H1 (cell line): ENCODE results near the gene SYNJ1. TPM values are rescaled to one million over a fixed set of nuclear protein-coding genes. Genes with fewer than 3 reads are reported as not detected.

ENCODE experiments used
- BACH1 ChIP-seq: IDR thresholded peaks from 2 replicates; pipeline ENCODE4 v1.6.1; 2012; ENCODE audit warnings: low read length, improper control_type of control experiment
- CTBP2 ChIP-seq: IDR thresholded peaks from 2 replicates; pipeline ENCODE4 v1.7.0; 2011; ENCODE audit warnings: borderline replicate concordance, mild to moderate bottlenecking, moderate library complexity, mixed read lengths, low read length; ENCODE audit not compliant: insufficient read depth, insufficient read length
- HDAC2 ChIP-seq, 2 experiments: fragments of 300-600 bp in 1 of 2; sonication (generic) in 1 of 2; IDR thresholded peaks; 2 replicates each; pipeline ENCODE4 v1.6.1; 2011 to 2012; ENCODE audit warnings: low read depth in 2 of 2, low read length in 2 of 2, mild to moderate bottlenecking in 2 of 2, moderate library complexity in 2 of 2, borderline replicate concordance in 1 of 2, inconsistent platforms in 1 of 2
- PHF8 ChIP-seq: fragments of 200-600 bp; sonication (generic); conservative IDR thresholded peaks from 2 replicates; pipeline ENCODE4 v1.7.1; 2012; ENCODE audit warnings: low read depth, mild to moderate bottlenecking, inconsistent platforms, low read length, moderate library complexity
- SAP30 ChIP-seq: fragments of 300-600 bp; sonication (generic); IDR thresholded peaks from 2 replicates; pipeline ENCODE4 v1.7.1; 2012; ENCODE audit warnings: low read length, moderate library complexity, mild to moderate bottlenecking, inconsistent platforms; ENCODE audit not compliant: insufficient read depth, insufficient replicate concordance
- SIRT6 ChIP-seq: IDR thresholded peaks from one replicate; pipeline ENCODE4 v1.7.1; 2012; ENCODE audit warnings: low read length, inconsistent platforms
- YY1 ChIP-seq: IDR thresholded peaks from 2 replicates; pipeline ENCODE4 v1.6.1; 2011; ENCODE audit warnings: low read depth, mild to moderate bottlenecking, low read length
- polyA plus RNA-seq, 7 experiments: library from polyadenylated mRNA; depleted of rRNA in 3 of 7; stranded (reverse) in 5 of 7; unstranded in 2 of 7; fragments of >200 nt in 5 of 7; fragments of 200-250 nt in 2 of 7; gene quantifications; 1 replicate in 5 of 7; 2 replicates in 1 of 7; 4 replicates in 1 of 7; pipeline versions ENCODE4 v1.2.1 to v1.2.3, GENCODE V29; 2011 to 2013; ENCODE audit warnings: missing spikeins in 2 of 7, mixed read lengths in 2 of 7
- total RNA-seq: library from RNA; stranded (reverse); fragmentation: NEBNext Ultra II Directional; extraction: Animal tissue kit (Norgen Biotek cat#: 25700); gene quantifications from 2 replicates; pipeline ENCODE4 v1.2.1, GENCODE V29; 2021

Gene SYNJ1
- total and polyA plus RNA-seq, 2 of the 8 experiments (the other 6 are each of a cell fraction or from before 2014, with no cell fraction given): 1.3 to 4.3 TPM

DNA sequence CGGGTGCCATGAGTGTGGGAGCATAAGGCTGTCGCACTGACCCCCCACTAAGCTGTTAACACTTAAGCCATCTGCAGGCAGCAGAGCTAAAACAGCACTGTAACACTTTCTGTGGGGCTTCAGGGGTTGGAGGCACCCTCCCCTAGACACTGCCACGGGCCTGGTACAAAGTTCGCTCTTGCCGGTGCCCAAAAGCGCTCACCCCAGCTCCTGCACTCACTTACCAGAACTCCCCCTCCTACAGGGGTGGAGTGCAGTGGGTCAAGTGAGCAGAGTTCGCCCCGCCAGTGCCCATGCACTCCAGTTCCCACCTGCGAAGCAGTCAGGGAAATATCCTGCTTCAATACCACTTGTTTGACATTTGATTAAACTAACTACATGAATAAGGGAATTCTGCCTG lies 69.3 kb downstream of the SYNJ1 start (continued):
- TF ChIP-seq HDAC2 (IDR thresholded peaks at IDR 0.05; ENCODE audit: borderline replicate concordance in 1 of 2, low read depth in 2 of 2, low read length in 2 of 2): no peak
- no peak for TF ChIP-seq SIRT6
- TF ChIP-seq CTBP2: no peak
- no peak for TF ChIP-seq YY1
- TF ChIP-seq BACH1: no peak
- TF ChIP-seq SAP30: no peak
- TF ChIP-seq PHF8: no peak
